ENCODE measurements around the gene CAST.
"Not testable (repeated sequence)": the region's sequence is repeated elsewhere in the genome, so short reads cannot be mapped to it uniquely, and the experiment has no call there.

Gene CAST

DNA sequence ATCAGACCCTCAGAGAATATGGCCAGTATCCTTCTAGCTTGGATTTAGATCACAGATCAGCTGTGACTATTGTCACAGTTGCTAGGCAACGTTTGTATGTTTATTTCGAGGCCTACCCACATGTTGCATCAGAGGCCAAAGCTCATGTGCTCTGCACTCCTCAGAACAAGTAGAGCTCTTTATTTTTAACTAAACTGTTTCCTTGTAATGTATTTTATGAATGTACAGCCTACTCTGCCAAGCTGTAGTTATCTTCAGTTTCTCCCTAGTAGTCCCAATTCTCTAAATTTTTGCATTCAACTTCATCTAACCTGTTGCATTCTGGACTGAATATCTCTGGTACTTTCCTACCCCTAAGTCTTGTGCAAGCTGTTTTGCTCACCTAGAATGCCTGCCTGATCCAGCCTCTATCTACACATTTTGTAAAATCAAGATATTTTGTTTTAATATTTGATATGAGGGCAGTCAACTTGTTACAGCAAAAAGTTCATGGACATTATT, 52.8 kb downstream of the CAST start:
- peak; percentile 33 for DNase-seq

GRCh38 chr5:96716007-96716406, 53.8 kb downstream of the CAST start:
- DNase-seq = no peak

DNA sequence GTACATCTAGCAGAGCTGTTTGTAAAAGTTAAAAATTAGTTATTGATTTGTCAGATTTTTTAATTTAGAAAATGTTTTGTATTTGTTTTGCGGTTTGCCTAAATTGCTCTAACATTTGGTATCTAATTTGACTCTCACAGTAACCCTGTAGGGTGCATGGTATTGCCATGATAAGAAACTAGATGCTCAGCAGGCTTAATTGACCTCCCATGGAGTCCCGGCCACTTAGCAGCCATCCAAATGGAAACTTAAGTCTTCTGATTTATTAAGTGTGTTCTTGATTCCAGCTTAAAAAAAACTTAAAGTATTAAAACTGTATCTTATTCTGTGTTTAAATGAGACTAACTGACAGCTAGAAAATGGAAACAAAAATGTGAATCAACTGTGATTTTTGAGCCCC, 54.5 kb downstream of the CAST start:
- DNase-seq = no peak

- DNase-seq = no peak
Observed at GRCh38 chr5:96717874-96718273, 55.7 kb downstream of the CAST start.

DNA sequence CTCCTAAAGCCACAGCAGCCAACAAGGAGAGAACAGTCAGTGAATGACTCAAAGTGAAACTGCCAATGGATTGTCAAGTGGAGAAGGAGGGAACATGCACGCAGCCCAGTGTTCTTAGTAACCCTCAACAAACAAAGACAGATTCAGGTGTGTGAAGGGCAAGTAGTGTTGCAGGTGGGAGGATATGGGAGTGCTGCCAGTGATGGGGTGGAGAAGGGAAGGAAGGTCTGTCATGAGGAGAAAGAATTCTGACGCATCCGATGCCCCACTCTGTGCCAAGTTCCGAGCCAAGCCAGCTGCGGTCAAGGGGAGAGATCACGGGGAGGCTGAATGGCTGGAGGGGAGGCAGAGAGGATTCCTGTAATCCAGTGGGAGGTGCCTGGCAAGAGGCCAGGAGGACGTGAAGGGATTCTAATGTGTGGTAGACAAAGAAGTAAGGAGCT, 56.5 kb downstream of the CAST start:
- no peak for DNase-seq

- DNase-seq = no peak
Observed at GRCh38 chr5:96720408-96720807, 58.2 kb downstream of the CAST start.

- no peak for DNase-seq
Observed at GRCh38 chr5:96721351-96721977, 59.3 kb downstream of the CAST start.

DNA sequence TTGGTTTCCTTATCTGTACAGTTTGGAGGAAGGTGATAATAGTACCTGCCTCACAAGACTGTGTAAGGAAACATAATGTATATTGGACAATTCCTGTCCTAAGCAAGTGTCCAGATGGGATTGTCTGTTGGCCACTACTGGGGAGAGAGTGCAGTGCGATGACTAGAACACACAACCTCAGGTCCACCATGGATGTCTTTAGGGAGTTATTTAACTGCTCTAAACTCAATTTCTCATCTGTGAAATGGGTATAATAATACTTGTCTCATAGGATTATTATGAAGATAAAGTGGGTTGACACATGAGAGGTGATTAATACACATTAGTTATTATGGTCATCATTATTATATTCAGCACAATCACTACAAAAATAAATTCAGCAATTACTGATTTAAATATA, 63.1 kb downstream of the CAST start:
- no peak for DNase-seq

GRCh38 chr5:96726802-96727201, 64.6 kb downstream of the CAST start:
- DNase-seq = no peak

GRCh38 chr5:96729156-96729555, 67.0 kb downstream of the CAST start:
- no peak for DNase-seq

DNA sequence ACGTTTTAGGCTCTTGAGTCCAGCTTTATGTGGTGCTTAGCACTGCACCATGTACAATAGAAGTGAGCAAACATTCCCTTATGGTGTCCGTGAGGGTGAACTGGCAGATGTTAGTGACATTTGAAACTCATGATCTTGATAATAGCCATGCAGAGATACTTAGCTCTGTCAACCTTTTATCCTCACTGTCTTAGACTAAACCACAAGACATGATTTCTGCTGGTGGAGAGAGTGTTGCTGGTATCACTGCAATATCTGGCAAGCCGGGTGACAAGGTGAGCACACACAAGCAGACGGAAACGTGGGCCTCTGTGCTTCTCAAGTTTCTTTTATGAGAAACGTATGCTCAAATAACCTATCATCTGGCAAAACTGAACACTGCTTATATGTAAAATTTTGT, 68.4 kb downstream of the CAST start:
- no peak for DNase-seq

DNA sequence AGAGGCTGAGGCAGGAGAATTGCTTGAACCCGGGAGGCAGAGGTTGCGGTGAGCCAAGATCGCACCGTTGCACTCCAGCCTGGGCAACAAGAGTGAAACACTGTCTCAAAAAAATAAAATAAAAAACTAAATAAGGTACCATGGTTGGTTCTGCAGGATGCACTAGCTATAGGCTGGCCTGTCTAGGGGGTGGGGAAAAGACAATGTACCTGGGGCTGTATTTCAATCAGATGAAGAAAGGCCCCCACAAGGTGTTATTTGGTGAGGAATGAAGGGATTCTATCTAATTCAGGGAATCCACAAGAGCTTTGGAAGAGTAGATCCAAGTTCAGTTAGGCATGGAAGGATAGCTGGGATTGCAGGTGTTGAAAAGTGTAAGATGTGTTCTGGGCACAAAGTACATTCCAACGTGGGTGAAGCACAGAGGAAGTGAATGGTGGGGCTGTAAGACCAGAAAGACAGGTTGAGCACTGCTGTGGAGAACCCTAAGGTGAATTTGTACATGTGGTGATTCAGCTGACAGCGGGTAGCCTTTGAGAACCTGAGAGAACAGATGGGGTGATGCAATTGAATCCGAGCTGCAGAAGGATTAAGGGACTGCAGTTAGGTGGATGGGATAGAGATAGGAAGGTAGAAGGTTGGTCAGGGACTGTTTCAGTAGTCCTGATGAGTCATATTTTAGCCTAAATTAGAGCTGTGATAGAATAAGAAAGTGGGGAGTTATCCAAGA, 71.8 kb downstream of the CAST start:
- DNase-seq = no peak

DNA sequence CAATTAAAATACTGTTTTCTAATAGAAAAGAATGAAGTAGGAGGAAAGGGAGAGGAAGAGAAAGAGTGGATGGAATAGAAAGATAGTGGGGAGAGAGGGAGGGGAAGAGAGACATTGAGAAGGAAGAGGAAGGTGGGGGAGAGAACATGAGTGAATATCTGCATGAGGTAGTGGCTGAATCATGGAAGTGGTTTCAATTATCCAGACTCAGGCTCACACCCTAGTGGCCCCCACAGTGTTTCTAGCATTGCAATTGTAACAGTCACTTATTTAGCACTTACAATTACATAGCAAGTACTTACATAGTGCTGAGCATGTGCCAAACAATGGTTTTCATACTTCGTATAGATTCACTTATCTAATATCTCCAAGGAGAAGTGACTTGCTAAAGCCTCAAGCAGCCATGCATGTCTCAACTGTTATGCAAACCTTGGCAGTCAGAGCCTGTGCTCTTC, 72.7 kb downstream of the CAST start:
- no peak for DNase-seq

- DNase-seq = no peak
Observed at GRCh38 chr5:96736937-96737336, 74.8 kb downstream of the CAST start.

GRCh38 chr5:96741106-96741505, 78.9 kb downstream of the CAST start:
- no peak for DNase-seq

GRCh38 chr5:96741891-96742309, 79.7 kb downstream of the CAST start:
- no peak for DNase-seq

DNA sequence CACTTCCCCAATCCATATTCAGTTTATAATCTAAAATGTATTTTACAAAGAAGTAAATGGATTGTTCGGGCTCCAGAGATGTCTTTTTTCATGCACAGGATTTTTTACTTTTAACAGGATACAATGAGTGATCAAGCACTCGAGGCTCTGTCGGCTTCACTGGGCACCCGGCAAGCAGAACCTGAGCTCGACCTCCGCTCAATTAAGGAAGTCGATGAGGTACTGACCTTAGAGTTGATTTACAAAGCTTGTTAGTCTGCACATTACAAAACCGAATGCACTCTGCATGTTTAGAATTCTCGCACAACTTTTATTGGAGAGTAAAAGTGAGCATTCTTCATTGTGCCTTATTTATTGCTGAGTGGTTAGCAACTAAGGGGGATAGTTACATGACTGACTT, 80.4 kb downstream of the CAST start:
- DNase-seq = no peak

DNA sequence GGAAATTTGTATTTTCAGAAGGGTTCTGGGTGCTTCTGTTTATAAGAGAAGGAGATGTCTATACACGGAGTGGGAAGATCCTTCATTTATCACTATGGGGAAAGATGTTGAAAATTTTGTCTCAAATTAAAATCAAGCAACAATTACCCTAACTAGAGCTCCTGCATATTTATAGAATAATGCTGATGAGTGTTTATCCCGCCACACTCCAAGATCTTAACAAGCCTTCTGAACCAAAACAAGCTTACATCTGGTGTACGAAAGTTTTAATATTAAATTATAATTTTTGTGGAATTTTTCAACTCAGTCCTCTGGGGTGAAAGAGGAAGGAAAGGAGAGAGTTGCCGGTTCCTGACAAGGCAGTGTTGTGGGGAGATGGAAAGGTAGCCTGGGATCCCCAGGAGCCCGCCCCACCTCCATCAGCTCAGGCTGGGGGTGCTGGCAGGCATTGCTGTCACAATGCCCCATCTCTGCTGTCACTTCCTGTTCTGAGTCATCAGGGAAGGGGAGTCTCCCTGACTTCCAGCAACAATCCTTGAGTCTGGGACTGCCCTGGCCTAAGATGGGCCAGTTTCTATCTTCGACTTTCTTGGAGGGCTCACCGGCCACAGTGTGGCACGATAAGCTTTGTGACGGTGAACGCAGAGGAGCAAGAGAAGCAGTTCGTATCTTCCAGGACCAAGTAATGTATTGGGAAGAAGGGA, 81.0 kb downstream of the CAST start:
- DNase-seq = no peak

GRCh38 chr5:96743805-96744204, 81.6 kb downstream of the CAST start:
- DNase-seq = no peak

DNA sequence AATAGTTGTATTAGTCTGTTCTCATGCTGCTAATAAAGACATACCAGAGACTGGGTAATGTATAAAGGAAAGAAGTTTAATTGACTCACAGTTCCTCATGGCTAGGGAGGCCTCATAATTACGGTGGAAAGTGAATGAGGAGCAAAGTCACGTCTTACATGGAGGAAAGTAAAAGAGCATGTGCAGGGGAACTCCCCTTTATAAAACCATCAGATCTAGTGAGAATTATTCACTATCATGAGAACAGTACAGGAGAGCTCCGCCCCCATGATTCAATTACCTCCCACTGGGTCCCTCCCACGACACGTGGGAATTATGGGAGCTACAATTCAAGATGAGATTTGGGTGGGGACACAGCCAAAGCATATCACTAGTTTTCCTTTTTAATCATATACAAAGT, 82.0 kb downstream of the CAST start:
- DNase-seq = not testable (repeated sequence)

GRCh38 chr5:96745025-96745424, 82.8 kb downstream of the CAST start:
- DNase-seq = no peak

GRCh38 chr5:96745844-96746531, 83.8 kb downstream of the CAST start:
- no peak for DNase-seq

DNA sequence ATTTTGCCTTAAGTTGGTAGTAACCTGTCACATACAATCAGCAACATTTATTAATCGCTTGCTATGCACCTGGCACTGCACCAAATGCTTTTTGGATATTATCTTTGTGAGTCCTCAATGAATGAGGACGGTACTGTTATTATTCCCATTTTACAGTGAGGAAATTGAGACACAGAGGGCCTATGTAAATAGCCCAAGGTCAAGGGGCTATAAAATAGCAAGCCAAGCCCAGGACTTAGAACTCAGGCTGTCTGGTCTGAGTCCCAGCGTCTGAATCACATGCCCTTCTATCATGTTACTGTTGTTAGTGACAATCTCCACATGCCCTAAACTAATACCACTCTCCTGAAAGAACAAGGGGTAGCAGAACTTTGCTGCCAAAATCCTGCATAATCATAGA, 85.5 kb downstream of the CAST start:
- no peak for DNase-seq
